Anterior cingulate cortex (tissue), 58 donors: ENCODE results near the gene SCAPER.
"Not testable (repeated sequence)": the region's sequence is repeated elsewhere in the genome, so short reads cannot be mapped to it uniquely, and the experiment has no call there.

ENCODE experiments used
- DNase-seq, 58 donors: peaks; one replicate each; lab custom pipeline; 2025; lab: John Stamatoyannopoulos, UW

The SCAPER gene

DNA sequence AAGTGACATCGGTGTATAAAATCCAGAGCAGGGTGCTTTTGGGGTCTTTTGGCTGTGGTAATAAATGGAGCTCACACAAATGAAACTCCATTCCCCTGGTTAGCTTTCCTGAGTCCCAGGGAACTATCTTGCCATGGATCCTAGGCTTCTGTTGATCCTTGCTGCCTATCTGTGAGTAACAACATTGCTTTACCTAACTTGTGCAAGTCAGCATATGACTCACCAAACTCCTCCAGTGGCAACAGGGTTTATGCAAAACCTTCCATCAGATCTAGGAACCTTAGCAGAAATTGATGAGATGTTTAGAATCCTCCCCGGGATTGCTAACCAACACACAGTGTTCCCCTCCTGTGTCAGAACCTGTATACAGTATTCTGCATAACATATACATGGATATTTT is 105.4 kb downstream of the SCAPER start:
- DNase-seq, result no peak

DNA sequence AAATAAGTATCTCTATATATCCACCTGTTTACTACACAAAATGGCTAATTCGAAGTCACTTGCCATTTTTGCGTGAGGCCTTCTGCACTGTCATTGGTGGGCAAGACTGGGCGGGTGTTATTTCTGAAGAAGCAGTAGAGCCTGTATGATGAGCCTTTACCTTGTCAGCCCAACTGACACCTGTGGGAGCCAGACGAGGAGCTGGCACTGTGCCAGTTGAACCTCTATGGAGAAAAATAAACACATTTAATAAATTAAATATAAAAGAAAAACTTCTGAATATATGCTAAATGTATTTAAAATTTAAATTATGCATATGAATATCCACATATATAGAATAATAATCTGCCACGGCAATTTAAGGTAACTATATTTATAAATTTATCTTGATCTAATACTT is 109.9 kb downstream of the SCAPER start:
- no peak for DNase-seq

DNA sequence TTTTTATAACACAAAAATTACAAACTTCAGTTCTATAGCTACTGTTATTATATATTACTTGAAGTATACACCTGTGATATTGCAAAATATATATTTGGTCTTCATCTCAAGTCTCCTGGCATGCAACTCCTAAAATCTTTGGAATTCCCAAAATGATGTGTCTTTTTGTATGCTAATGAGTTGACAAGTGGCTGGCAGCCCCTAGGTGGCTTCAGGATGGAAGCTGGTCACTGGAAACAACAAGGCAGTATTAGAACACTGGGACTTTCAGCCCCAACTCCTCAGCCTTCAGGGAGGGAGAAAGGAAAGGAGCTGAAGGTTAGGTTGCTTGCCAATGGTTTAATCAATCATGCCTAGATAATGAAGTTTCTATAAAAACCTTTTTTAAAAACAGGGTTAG is 112.0 kb downstream of the SCAPER start:
- no peak for DNase-seq

DNA sequence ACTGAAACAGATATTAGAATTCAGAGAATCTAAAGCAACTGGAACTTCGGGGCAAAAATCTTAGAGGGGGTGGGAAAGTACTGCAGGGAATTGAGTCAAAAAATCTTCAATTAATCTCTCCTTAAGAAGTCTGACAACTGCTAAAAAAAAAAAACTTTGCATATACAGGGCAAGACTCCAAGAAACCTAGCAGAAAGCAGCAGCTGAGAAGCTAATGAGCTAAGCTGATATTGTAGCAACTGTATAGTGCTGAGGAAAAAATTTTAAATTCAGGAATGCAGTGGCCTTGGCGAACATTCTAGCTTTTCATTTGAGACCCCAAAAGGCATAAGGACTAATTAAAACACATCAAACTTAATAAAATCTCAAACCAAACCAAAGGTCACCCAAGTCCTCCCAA is 113.6 kb downstream of the SCAPER start:
- DNase-seq, result no peak

DNA sequence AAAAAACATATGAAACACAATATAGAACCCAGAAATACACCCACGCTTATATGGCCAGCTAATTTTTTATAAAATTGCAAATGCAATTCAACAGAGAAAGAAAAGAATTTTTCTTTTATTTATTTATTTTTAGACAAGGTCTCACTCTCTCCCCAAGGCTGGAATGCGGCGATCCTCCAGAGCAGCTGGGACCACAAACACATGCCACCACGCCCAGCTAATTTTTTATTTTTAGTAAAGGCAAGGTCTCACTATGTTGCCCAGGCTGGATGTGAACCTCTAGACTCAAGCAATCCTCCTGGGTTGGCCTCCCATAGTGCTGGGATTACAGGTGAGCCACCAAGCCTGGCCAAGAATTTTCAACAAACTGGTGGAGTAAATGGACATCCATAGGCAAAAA is 117.9 kb downstream of the SCAPER start:
- DNase-seq, result no peak

DNA sequence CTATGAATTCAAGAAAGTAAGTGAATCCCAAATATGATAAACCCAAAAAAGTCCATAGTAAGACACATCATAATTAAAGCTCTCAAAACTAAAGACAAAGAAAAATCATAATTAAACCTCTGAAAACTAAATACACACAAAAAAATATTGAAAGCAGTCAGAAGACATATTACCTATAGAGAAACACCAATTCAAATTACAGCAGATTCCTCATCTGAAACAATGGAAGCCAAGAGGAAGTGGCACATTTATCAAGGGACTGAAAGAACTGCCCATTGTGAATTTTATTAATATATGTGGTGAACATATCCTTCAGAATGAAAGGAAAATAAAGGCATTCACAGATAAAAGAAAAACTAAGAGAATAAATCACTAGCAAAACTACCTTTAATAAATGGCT is 128.2 kb downstream of the SCAPER start:
- no peak for DNase-seq

DNA sequence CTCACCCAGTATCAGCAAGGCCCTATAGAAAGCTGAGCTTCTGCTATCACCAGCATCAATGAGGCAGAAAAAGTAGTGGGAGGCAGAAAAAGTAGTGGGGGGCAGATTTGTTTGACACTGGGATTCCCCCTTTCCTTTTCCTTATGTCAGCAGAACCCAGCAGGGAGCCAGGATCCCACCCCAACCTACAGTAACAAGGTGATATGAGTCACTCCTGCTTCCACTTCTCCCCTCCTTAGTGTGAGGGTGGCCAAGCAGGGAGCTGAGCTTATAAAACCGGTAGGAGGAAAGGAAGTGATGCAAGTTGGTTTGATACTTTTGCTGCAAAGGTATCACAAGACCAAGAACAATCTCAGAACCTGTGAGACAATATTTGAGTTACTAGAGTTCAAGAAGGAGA is 128.7 kb downstream of the SCAPER start:
- no peak for DNase-seq

DNA sequence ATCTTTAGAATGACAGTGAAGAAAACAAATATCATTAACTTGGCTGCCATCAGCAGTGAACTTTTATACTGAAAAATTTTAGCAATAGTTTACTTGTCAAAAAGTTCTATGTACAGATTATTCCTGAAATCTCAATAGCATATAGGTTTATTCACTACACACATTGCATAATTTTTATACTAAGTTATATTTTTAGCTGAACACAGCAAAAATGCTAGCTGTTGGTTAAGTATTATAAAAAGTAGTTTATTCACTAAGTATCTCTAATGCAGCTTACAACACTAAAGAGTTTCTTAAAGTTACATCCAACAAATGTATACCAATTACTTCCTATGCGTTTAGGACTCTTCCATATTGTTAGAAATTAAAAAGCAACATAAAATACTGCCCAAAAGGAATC is 131.9 kb downstream of the SCAPER start:
- DNase-seq, result no peak

DNA sequence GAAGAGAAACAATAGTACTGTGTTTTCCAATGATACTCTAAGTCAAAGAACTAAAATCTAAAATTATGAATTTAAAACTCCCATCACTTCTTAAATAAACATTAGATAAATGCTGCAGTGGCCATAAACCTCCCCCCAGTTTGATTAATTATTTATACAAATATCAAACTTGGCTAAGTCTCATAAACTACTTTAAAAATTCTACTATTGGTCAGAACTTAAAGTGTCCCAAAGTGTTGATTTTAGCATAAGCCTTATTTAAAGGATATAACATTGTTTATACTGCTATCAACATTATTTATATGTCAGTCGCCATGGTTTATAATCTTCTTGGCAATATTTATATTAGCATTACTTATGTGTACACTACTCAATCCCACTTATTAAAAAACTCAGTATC is 132.4 kb downstream of the SCAPER start:
- no peak for DNase-seq

DNA sequence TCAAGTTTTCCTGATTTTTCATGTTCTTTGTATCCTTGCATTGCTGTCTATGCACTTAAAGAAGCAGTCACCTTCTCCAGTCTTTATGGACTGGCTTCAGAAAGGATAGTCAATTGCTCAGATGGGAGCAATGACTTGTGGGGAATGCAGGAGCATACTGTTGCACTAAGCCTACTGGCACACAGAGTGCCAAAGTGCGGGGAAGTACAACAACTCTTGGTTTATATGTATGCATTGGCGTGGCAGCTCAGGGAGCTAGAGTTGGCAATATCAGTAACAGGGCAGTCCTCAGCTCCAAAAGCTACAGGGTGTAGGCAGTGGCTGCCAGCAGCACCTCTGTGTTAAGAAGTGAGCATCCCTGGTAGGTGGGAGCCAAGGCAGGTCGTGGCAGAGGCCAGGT is 141.1 kb downstream of the SCAPER start:
- no peak for DNase-seq

DNA sequence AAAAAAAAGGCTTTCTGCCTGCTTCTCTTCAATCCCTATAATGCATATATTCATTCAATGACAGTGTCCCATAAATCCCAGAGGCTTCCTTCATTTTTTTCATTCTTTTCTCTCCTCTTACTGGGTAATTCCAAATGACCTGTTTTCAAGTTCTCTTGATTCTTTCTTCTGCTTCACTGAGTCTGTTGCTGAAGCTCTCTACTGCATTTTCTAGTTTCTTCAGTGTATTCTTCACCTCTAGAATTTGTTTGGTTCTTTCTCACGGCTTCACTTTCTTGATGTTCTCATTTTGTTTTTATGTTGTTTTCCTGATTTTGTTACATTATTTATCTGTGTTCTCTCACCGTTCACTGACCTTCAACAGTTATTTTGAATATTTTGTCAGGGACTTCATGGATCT is 141.6 kb downstream of the SCAPER start:
- no peak for DNase-seq

DNA sequence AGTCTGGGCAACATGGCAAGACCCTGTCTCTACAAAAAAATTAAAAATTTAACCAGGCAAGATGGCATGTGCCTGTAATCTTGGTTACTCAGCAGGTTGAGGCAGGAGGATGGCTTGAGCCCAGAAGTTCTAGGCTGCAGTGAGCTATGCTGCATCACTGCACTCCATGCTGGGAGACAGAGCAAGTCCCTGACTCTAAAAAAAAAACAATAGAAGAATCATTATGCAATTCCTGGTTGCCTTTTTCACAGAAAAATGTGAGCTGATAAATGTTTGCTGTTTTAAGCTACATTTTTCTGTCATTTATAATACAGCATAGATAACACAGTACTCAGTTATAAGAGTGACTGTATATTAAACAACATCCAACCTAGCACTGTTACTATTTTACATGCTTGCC is 148.8 kb downstream of the SCAPER start:
- no peak for DNase-seq

DNA sequence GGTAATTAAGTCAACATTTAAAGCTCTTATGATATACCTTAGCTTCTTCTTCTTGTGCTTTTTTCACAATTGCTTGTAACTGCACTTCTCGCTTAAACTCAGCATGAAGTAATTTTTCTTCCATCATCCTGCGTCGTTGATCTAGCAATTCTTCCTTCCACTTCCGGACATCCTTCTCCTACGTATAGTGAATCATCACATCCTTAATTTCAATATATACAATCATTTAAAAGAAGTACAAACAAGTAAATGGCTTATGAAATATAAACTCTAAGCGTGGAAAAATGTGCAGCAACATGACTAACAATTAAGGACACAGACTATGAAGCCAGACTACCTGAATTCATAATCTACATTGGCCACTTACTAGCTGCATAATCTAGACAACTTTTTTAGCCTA is 151.4 kb downstream of the SCAPER start:
- DNase-seq, result no peak

DNA sequence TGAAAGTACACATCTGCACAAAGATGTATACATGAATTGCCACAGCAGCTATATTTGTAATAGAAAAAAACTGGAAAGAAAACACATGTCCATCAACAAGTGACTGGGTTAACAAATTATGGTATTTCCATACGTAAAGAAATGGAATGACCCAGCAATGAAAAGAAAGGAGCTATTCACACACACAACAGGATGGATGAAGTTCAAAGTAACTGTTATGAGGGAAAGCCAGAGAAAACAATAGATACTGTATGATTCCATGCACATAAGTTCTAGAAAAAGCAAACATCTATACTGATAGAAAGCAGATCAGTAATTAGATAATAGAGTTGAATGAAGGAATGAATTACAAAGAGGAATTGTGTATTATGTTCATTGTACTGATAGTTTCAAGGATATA is 152.0 kb downstream of the SCAPER start:
- DNase-seq, result no peak

DNA sequence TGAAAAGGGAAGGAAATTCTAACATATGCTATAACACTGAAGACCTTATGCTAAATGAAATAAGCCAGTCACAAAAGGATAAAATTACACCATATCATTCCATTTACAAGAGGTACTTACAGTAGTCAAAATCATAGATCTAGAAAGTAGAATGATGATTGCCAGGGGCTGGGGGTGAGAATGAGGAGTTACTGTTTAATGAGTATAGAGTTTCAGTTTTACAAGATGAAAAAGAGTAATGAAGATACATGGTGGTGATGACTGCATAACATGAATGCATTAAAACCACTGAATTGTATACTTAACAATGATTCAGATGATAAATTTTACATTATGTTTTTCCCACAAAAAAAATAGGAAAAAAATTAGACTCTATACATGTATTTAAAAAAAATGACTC is 152.6 kb downstream of the SCAPER start:
- DNase-seq, result no peak

DNA sequence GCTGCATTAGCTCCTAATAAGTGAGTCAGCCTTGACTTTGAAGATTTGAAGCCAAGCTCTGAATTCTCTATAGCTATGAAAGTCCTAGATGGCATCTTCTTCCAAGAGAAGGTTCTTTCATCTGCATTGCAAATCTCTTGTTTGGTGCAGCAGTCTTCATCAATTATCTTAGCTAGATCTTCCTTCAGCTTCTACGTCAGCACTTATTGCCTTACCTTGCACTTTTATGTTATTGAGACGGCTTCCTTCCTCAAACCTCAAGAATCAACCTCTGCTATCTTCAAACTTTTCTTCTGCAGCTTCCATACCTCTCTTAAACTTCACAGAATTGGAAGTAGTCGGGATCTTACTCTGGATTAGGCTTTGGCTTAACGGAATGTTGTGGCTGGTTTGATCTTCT is 167.6 kb downstream of the SCAPER start:
- no peak for DNase-seq

DNA sequence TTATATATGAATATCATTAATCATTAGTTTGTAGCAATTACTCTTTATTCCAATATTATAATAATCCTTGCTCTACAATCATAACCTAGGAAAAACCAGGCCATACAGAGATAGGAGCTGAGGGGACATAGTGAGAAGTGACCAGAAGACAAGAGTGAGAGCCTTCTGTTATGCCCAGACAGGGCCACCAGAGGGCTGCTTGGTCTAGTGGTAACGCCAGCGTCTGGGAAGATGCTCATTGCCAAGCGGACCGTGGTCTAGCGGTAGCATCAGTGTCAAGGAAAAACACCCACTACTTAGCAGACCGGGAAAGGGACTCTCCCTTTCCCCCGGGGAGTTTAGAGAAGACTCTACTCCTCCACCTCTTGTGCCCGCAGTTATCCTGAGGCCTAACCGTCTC is 172.8 kb downstream of the SCAPER start:
- DNase-seq, result not testable (repeated sequence)

DNA sequence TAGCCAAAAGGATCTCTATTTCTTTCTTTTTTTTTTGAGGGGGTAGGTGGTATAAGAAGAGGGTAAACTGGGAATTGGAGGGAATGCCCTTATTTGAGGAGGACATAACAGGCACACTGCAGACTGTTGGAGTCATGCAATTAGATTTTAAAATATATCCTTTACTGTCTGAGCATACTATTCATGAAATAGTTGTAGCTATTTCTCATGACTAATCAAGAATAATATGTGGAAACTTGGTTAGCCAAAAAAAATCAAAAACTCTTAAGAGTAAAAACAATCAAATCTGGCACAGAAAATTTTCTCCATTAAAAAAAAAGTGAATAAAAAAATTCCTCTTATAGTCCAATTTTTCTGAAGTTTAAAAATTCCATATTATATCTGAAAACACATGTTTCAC is 174.9 kb downstream of the SCAPER start:
- DNase-seq, result no peak

DNA sequence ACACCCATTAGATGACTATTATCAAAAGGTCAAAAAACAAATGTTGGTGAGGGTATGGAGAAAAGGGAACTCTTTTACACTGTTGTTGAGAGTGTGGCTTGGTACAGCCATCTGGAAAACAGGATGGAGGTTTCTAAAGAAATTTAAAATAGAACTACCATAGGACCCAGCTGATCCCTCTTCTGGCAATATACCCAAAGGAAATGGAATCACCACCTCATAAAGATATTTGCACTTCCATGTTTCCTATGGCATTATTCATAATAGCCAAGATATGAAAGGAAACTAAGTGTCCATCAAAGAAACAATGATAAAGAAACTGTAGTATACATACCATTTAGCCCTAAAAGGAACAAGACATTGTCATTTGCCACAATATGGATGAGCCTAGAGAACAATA is 186.3 kb downstream of the SCAPER start:
- no peak for DNase-seq

DNA sequence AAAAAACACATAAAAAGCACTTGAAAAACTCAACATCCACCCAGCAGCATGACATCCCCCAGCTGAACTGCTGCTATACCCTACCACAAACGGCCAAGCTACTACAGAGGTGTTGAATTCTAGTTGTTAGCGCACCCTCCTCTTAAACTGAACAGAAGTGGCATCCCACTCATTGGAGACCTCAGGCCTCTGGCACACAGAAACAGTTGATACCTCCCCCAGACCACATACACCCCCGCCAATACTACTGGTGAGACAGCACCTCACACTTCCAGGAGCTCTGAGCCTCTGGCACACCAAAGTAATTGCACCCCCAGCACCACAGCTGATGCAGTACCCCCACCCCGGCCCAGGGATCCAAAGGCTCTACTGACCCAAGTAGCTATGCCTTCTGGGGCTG is 190.2 kb downstream of the SCAPER start:
- no peak for DNase-seq

DNA sequence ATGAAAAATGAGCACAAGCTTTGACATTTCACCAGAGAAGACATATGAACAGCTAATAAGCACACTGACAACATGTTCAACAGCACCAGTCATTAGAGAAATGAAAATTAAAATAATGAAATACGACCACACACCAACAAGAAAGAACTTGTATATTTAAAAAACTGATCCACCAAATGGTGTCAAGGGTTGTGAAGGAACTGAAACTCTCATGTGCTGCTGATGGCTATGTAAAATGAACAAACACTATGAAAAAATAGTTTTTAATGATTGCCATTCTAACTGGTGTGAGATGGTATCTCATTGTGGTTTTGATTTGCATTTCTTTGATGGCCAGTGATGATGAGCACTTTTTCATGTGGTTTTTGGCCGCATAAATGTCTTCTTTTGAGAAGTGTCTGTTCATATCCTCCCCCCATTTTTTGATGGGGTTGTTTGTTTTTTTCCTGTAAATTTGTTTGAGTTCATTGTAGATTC is 193.8 kb downstream of the SCAPER start:
- DNase-seq, result no peak

DNA sequence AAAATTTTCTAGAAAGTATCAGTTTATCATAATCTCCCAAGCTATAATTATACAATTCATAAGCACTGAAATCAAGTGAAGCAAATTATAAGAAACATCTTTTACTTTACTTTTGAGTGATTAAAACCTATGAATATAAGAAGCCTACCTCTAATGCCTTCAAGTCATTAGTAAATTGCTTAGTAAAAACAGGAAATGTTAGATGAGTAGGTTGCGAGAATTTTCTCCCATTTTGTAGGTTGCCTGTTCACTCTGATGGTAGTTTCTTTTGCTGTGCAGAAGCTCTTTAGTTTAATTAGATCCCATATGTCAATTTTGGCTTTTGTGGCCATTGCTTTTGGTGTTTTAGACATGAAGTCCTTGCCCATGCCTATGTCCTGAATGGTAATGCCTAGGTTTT is 201.1 kb downstream of the SCAPER start:
- not testable (repeated sequence) for DNase-seq

DNA sequence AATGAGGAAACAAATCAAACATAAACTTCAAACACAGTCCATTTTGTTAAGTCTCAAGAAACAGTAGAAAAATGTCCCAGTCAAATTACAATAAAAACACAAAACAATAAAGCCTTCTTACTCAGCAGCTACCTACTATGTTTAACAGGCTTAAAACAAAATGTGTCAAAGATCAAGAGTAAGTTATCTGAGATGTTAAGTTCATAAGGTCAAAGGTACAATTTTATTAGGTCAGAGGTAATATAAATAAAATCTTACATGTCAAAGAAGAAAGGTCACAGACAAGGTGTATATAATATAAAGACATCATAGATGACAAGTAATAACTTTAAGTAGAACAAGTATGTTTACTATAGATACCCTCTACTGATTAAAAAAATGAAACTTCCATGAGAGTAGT is 208.3 kb downstream of the SCAPER start:
- DNase-seq, result no peak

DNA sequence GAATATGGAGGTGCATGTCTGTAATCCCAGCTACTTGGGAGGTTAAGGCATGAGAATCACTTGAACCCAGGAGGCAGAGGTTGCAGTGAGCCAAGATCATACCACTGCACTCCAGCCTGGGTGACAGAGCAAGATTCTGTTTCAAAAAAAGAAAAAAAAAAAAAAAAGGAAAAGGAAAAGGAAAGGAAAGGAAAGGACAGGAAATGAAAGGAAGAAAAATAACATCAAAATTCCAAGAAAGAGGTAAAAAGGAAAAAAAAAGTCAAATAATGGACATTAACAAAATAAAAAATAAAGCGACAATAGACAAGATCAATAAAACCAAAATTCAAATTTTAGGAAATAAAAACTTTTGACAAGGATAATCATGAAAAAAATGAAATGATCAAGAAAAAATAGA is 212.6 kb downstream of the SCAPER start:
- not testable (repeated sequence) for DNase-seq
